ENCODE results near the gene DUSP14. TPM values are rescaled to one million over a fixed set of nuclear protein-coding genes. Genes with fewer than 3 reads are reported as not detected.

The DUSP14 gene
- total and polyA plus RNA-seq, 2 of the 13 experiments (the other 11 are each of a cell fraction or from before 2014, with no cell fraction given) = 33.5 to 39.8 TPM

- no peak for TF ChIP-seq MAZ (IDR thresholded peaks at IDR 0.05; ENCODE audit: borderline replicate concordance, low read depth, low read length)
- no peak for TF ChIP-seq MAZ (CRISPR knock-in tag; IDR thresholded peaks at IDR 0.05; ENCODE audit: low read depth)
- TF ChIP-seq ZBTB21 (CRISPR knock-in tag; IDR thresholded peaks at IDR 0.05) = no peak
Observed at GRCh38 chr17:37535906-37536305, 46.2 kb downstream of the DUSP14 start (continued).

- Histone ChIP-seq H3K9me3 (ENCODE audit: low read length) (no peaks in the 10 kb centered on the region), H3K4me1 (ENCODE audit: insufficient read depth, low read length) (no peaks in the 10 kb centered on the region), H3K27me3 (ENCODE audit: control insufficient read depth in 1 of 2, insufficient read depth in 2 of 2, low read length in 2 of 2) (no peaks in the 10 kb centered on the region; a peak in 1 of 5 replicates), H3K9ac (ENCODE audit: insufficient read depth, low read depth, low read length) (no peak overlapping the region), H3K79me2 (ENCODE audit: insufficient read depth, low read length) (no peaks in the 10 kb centered on the region), H3K4me3 (replicated peaks in 1 of 3; ENCODE audit: insufficient read depth in 1 of 3, low read depth in 2 of 3, low read length in 3 of 3) (no peak overlapping the region), H3K27ac (ENCODE audit: extremely low read length, insufficient read depth, low read length) (no peak overlapping the region), H4K20me1 (ENCODE audit: insufficient read depth, low read length) (no peaks in the 10 kb centered on the region), H3K36me3 (replicated peaks in 1 of 2; ENCODE audit: control insufficient read depth in 1 of 2, insufficient read depth in 2 of 2, low read length in 2 of 2) (peaks cover 23 to 77% of the 10 kb centered on the region in 2 experiments), H3K4me2 (ENCODE audit: low read depth, low read length) (no peak overlapping the region), H2AFZ (ENCODE audit: low read length) (no peak overlapping the region)
- WGBS (ENCODE audit: low lambda C conversion rate) = 99% methylated on average over 8 of the region's 8 CpGs
- DNase-seq (ENCODE audit: low spot score) (no peak), ATAC-seq (no peak), FAIRE-seq (no peak)
- BruUV-seq (replicated peaks) = no TSS peak
- in situ Hi-C loops (cut with HindIII; ENCODE audit: extremely low pct_ligation_motif_present, low pct_unique_long_range_greater_than_20kb) = no loop called here
- intact Hi-C loops (cut with micrococcal nuclease; ENCODE audit: unreplicated experiment) = no loop called here
- ChIA-PET POLR2A (no interaction called here), CTCF (ENCODE audit: low intra/inter-chr PET ratio, low total read pairs) (no interaction called here)
- no peak for TF ChIP-seq ONECUT2 (CRISPR knock-in tag; IDR thresholded peaks at IDR 0.05)
- no peak for TF ChIP-seq ZNF781 (CRISPR knock-in tag; IDR thresholded peaks at IDR 0.05; ENCODE audit: borderline replicate concordance, not compliant biosample characterization)
- no peak for TF ChIP-seq IKZF1 (IDR thresholded peaks at IDR 0.05)
- TF ChIP-seq ZNF33A (CRISPR knock-in tag; IDR thresholded peaks at IDR 0.05; ENCODE audit: borderline replicate concordance) = no peak
- no peak for TF ChIP-seq CHD4 (IDR thresholded peaks at IDR 0.05; ENCODE audit: borderline replicate concordance, low read length)
- no peak for TF ChIP-seq ATF7 (IDR thresholded peaks at IDR 0.05)
- TF ChIP-seq ATF7 (CRISPR knock-in tag; IDR thresholded peaks at IDR 0.05) = no peak
- no peak for TF ChIP-seq TFDP2 (CRISPR knock-in tag; IDR thresholded peaks at IDR 0.05)
- TF ChIP-seq NFRKB (IDR thresholded peaks at IDR 0.05) = no peak
- no peak for TF ChIP-seq GTF2F1 (IDR thresholded peaks at IDR 0.05; ENCODE audit: low read length)
- TF ChIP-seq ZFAT (CRISPR knock-in tag; conservative IDR thresholded peaks at IDR 0.05) = no peak
- TF ChIP-seq DNMT1 (CRISPR knock-in tag; IDR thresholded peaks at IDR 0.05) = no peak
- TF ChIP-seq ZNF333 (CRISPR knock-in tag; IDR thresholded peaks at IDR 0.05; ENCODE audit: borderline replicate concordance) = no peak
Observed at GRCh38 chr17:37538981-37539659, 49.4 kb downstream of the DUSP14 start.

All from HepG2 (cell line).